Effector CD8-positive, alpha-beta T cell (primary cell): Measurements from ENCODE around the gene SLC10A1.
"Not testable (repeated sequence)": the region's sequence is repeated elsewhere in the genome, so short reads cannot be mapped to it uniquely, and the experiment has no call there.

ENCODE experiments used
- DNase-seq: peaks from one replicate; lab custom pipeline; 2025; lab: John Stamatoyannopoulos, UW

Gene SLC10A1

DNA sequence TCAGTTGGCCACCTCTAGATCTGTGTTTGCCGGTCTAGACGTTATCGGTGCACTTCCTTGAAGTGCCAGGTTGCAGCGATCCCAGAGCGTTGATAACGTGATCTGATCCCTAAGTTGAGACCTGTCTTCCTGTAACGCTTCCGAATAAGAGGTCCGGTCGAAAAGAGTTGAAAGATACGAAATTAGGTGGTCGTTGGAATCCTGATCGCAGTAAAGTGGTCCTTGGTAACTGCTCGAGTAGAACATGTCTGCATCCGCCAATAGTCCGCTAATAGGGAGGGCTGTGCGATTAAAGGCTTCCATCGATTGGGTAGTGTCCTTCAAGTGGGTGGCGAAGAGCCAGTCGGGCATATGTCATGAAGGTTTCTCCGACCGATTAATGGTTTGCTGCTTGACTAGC lies 27.4 kb downstream of the SLC10A1 start:
- no peak for DNase-seq

GRCh38 chr14:69768873-69769272 lies 28.2 kb downstream of the SLC10A1 start:
- no peak for DNase-seq

DNA sequence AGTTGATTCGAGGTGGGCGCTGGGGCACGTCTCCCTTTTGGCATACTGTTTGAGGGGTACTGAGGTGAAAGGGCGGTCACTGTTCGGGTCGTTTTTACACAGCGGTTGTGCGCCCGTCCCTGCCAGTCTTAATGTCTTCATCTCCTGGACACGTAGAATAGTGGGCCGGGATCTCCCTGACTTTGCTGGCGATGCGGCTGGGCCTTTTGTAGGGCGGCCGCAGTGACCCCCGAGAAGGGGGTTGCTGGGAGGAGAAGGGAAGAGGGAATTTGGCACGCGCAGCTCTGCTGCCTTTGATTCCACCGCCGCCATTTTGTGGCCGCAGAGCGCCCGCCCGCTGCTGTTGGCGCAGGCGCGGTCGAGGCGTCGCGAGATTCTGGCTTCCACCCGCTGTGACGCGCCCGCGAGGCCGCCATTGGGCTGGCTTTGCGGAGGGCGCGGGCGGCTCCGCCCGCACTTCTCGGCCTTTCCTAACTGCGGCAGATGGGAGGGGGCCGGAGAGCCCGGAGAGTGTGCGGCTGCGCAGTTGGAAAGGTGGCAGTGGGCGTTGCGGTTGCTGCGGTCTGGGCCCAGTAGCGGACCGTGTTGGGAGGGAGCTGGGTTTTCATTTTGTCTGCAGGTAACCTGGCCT lies 29.6 kb downstream of the SLC10A1 start:
- peak; percentile 79 for DNase-seq

GRCh38 chr14:69766984-69767368 lies 30.1 kb downstream of the SLC10A1 start, which contains the start of gene SRSF5:
TSS of gene SRSF5 (plus strand) at chr14:69767142. CDS start at chr14:69768157, 1,015 bp downstream.
- peak; percentile 90 for DNase-seq

DNA sequence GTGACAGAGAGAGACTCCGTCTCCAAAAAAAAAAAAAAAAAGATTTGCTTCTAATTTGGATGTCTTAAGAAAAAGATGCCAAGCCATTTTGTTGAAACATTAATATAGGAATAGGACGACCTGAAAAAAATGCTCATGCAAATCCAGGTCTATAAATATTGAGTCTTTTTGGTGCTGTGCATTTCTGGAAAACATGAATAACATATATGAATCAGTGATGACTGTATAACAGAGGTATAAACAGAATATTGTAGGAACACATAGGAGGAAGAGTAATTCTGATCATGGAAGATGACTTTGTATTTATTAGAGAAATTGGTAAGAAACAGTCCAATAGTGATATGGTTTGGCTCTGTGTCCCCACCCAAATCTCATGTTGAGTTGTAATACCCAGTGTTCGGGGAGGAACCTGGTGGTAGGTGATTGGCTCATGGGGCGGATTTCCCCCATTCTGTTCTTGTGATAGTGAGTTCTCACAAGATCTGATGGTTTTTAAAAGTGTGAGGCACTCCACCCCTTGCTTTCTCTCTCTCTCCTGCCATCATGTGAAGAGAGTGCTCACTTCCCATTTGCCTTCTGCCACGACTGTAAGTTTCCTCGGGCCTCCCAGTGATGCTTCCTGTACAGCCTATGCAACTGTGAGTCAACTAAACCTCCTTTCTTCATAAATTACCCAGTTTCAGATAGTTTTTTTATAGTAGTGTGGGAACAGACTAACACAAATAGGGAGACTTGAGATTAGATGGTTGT lies 33.1 kb downstream of the SLC10A1 start:
- no peak for DNase-seq

- DNase-seq: no peak
Observed at GRCh38 chr14:69760810-69761209, 36.2 kb downstream of the SLC10A1 start.

- DNase-seq: no peak
Observed at GRCh38 chr14:69756298-69756697, 40.7 kb downstream of the SLC10A1 start.

DNA sequence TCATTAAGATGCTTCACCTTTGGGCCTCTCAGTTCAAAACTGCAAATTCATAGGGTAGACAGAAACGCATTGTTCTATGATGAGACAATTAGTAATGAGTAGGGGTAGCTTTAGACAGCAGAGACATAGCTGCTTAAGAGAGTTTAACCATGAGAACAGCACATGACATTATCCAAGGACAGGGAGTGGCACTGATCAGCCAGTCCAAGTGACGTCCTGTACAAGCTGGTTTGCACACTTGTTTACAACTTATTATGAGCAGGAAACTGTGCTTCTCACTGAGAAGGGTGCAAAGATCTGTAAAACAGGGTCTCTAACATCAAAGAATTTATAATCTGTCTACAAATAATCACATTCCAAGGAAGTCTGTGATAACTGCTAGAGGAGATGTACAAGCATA lies 41.3 kb downstream of the SLC10A1 start:
- DNase-seq: no peak

- no peak for DNase-seq
Observed at GRCh38 chr14:69755296-69755695, 41.7 kb downstream of the SLC10A1 start.

GRCh38 chr14:69754487-69754886 lies 42.6 kb downstream of the SLC10A1 start:
- DNase-seq: no peak

DNA sequence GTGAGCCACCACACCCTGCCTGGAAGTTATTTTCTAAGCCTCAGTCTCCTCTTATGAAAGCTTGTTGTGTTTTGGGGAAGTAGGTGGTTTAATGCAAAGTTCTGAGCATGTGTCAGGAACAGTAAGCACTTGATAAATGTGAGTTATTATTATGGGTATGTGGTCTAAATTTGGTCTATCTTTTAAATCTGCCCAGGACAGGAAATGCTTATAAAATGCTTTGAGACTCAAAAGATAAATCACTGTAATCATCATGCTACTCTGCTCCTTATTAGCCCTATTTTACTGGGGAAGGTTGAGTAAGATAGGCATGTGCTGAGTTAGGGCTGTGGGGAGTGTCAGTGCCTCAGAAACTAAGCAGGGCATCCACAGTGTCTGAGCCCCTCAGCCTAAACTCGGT lies 43.2 kb downstream of the SLC10A1 start:
- DNase-seq: no peak

- DNase-seq: no peak
Observed at GRCh38 chr14:69752773-69753172, 44.3 kb downstream of the SLC10A1 start.

DNA sequence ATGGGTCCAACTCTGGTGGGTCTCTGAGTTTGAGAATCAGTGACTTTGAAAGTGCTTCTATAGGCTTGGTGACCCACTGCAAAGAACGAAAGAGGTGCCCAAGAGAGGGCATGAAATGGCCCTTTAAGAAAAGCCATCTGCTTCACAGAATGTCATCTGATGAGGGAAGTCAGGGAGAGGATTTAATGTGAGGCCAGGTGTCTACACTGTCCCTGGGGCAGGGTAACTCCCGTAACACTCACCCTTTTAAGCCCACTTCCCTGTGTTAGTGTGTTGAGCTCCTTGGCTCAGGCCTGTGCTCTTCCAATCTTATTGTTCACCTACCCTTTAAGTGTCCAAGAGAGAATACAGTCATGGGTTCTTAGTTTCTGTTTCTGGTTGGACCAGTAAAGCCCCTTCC lies 46.5 kb downstream of the SLC10A1 start:
- DNase-seq: no peak

DNA sequence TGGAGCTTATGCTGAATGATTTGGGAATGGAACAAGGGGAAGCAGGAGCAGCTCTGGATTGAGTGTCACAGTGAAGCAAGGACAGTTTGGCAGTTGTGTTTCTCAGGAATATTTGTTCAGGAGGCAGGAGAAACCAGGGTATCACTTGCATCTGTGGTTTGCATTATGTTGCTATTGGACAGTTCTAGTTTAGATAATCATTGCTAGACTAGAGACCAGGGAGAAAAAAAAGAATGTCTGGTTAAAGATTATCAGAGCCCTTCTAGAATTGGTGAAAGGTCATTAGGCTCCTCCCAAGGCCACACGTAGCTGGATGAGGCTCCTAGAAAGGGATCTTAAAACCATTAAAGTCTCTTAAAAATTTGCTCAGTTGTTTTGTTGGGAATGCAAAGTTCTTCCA lies 47.1 kb downstream of the SLC10A1 start:
- DNase-seq: no peak

GRCh38 chr14:69741055-69741454 lies 56.0 kb downstream of the SLC10A1 start:
- no peak for DNase-seq

- DNase-seq: not testable (repeated sequence)
Observed at GRCh38 chr14:69736405-69736804, 60.6 kb downstream of the SLC10A1 start.

DNA sequence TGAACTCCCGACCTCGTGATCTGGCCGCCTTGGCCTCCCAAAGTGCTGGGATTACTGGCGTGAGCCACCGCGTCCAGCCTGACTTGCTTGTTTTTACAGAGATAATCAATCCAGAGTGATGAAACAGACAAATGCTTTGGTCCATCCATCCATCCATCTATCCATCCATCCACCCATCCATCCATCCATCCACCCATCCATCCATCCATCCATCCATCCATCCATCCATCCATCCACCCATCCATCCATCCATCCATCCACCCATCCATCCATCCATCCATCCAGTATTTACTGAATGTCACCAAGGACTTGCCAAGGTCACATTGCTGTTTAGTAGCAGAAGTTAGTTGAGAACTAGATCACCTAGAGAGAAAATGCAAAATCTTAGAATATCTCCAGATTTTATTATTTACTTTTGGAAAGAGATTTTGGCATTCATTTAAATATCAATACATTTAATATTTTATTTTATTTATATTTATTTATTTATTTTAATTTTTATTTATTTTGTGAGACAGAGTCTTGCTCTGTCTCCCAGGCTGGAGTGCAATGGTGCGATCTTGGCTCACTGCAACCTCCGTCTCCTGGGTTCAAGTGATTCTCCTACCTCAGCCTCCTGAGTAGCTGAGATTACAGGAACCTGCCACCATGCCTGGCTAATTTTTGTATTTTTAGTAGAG lies 65.0 kb downstream of the SLC10A1 start:
- DNase-seq: not testable (repeated sequence)

DNA sequence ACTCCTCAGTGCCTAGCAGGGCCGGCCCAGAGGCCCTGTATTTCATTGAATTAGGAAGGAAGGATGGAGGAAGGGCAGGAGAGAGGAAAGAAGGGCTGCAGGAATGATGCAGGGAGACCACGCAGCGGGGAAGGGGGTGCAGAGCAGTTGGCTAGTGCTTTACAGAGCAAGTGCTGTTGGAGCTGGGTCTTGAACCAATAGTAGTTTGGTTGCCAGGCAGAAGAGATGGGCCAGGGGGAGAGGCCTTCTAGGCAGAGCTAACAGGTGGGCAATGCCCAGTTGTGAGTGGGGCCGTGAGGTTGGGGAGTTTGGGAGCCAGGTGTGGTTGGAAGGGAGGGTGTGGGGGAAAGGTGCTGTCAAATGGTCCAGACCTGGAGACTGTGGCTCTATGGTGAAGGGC lies 69.2 kb downstream of the SLC10A1 start:
- no peak for DNase-seq

- DNase-seq: peak; percentile 76
Observed at GRCh38 chr14:69726761-69727511, 70.1 kb downstream of the SLC10A1 start.
